Bronchial epithelial cell (primary cell): ENCODE data around the gene OR13C5. TPM values are rescaled to one million over a fixed set of nuclear protein-coding genes. Genes with fewer than 3 reads are reported as not detected.
"Not testable (repeated sequence)": the region's sequence is repeated elsewhere in the genome, so short reads cannot be mapped to it uniquely, and the experiment has no call there.

ENCODE experiments used
- DNase-seq: peaks from one replicate; pipeline ENCODE4 v3.0.0-alpha.2; 2010; ENCODE audit warnings: low read depth
- FAIRE-seq: peaks from 2 replicates; lab custom pipeline; 2011; peaks lifted over from hg19 to GRCh38; lab: Jason Lieb, UNC
- H3K27me3 ChIP-seq: 2 replicates; pipeline ENCODE4 v1.5.1; 2011; ENCODE audit warnings: low read length; ENCODE audit not compliant: control insufficient read depth, insufficient read depth
- H3K36me3 ChIP-seq: 2 replicates; pipeline ENCODE4 v1.5.1; 2011; ENCODE audit warnings: low read length; ENCODE audit not compliant: control insufficient read depth, insufficient read depth
- H3K4me3 ChIP-seq: 2 replicates; pipeline ENCODE4 v1.5.1; 2011; ENCODE audit warnings: mild to moderate bottlenecking, low read depth, low read length, control low read depth
- CTCF ChIP-seq: IDR thresholded peaks from 2 replicates; pipeline ENCODE4 v1.5.1; 2011; ENCODE audit warnings: mild to moderate bottlenecking, moderate library complexity, low read length, control low read depth, inconsistent platforms; ENCODE audit not compliant: insufficient read depth, severe bottlenecking
- total RNA-seq: library from RNA; depleted of rRNA; stranded (reverse); fragments of >200 nt; gene quantifications from 2 replicates; pipeline ENCODE4 v1.2.1, GENCODE V29; 2014

Gene OR13C5
- total RNA-seq, 1 donor from 2014 or later = not detected

GRCh38 chr9:104611213-104611612 is 12.0 kb upstream of the OR13C5 start:
- no peak for TF ChIP-seq CTCF
- Histone ChIP-seq H3K36me3 (no peaks in the 10 kb centered on the region), H3K27me3 (no peaks in the 10 kb centered on the region), H3K4me3 (no peak overlapping the region)
- DNase-seq (no peak), FAIRE-seq (no peak)

GRCh38 chr9:104608336-104608735 is 9.1 kb upstream of the OR13C5 start:
- Histone ChIP-seq H3K4me3 (no peak overlapping the region), H3K27me3 (no peaks in the 10 kb centered on the region), H3K36me3 (no peaks in the 10 kb centered on the region)
- no peak for TF ChIP-seq CTCF
- DNase-seq (peak; percentile 4), FAIRE-seq (no peak)

- no peak for TF ChIP-seq CTCF
- H3K4me3 ChIP-seq = no peak overlapping the region
- H3K36me3 ChIP-seq = no peaks in the 10 kb centered on the region
- H3K27me3 ChIP-seq = no peaks in the 10 kb centered on the region
- peak; percentile 22 for DNase-seq
- FAIRE-seq = no peak
Measured at GRCh38 chr9:104606152-104606551, 6.9 kb upstream of the OR13C5 start.

- not testable (repeated sequence) for H3K36me3 ChIP-seq, H3K4me3 ChIP-seq, FAIRE-seq, DNase-seq, H3K27me3 ChIP-seq
Measured at GRCh38 chr9:104605527-104605926, 6.3 kb upstream of the OR13C5 start, which contains the start of gene OR13C2. Gene OR13C2 (minus strand): TSS chr9:104605627. CDS start chr9:104605627, 0 bp downstream.

- TF ChIP-seq CTCF = no peak
- no peak for FAIRE-seq
- Histone ChIP-seq H3K27me3 (no peaks in the 10 kb centered on the region), H3K4me3 (no peak overlapping the region), H3K36me3 (no peaks in the 10 kb centered on the region)
- DNase-seq = no peak
Measured at GRCh38 chr9:104604801-104605200, 5.6 kb upstream of the OR13C5 start.

- H3K27me3 ChIP-seq, FAIRE-seq, DNase-seq, H3K4me3 ChIP-seq, H3K36me3 ChIP-seq: not testable (repeated sequence)
Measured at GRCh38 chr9:104598749-104599148, 464 bp downstream of the OR13C5 start.

- no peaks in the 10 kb centered on the region for H3K36me3 ChIP-seq
- H3K4me3 ChIP-seq = no peak overlapping the region
- H3K27me3 ChIP-seq = no peaks in the 10 kb centered on the region
- TF ChIP-seq CTCF = no peak
- DNase-seq = no peak
- FAIRE-seq = no peak
Measured at GRCh38 chr9:104589626-104590025, 9.6 kb downstream of the OR13C5 start.
